Psoas muscle (tissue), 8 donors: ENCODE results near the gene SLC5A5. TPM values are rescaled to one million over a fixed set of nuclear protein-coding genes. Genes with fewer than 3 reads are reported as not detected.

ENCODE experiments used
- ATAC-seq, 4 donors: fragments of 200-7000 bp; cut with Tn5 transposase; one replicate each; pipeline ENCODE4 v1.9.1; 2020; ENCODE audit warnings: moderate library complexity in 3 of 4, mild to moderate bottlenecking in 2 of 4
- DNase-seq, 2 donors: peaks; one replicate each; pipeline ENCODE4 v3.0.0-alpha.2; 2020
- H3K27ac ChIP-seq: fragments of 200-600 bp; one replicate; pipeline ENCODE4 v1.8.0; 2022
- H3K27me3 ChIP-seq, 3 donors: fragments of 200-600 bp in 1 of 3; one replicate each; pipeline versions ENCODE4 v1.6.1 to v1.8.0; 2013 to 2022; ENCODE audit warnings: low read length in 2 of 3, mild to moderate bottlenecking in 2 of 3, moderate library complexity in 1 of 3; ENCODE audit not compliant: insufficient read depth in 3 of 3
- H3K36me3 ChIP-seq, 2 donors: fragments of 200-600 bp in 1 of 2; one replicate each; pipeline versions ENCODE4 v1.6.1 to v1.8.0; 2013 to 2022; ENCODE audit warnings: low read depth in 1 of 2, mild to moderate bottlenecking in 1 of 2, moderate library complexity in 1 of 2; ENCODE audit not compliant: insufficient read depth in 1 of 2
- H3K4me1 ChIP-seq: fragments of 200-600 bp; one replicate; pipeline ENCODE4 v1.8.0; 2022
- H3K4me3 ChIP-seq: fragments of 200-600 bp; one replicate; pipeline ENCODE4 v1.8.0; 2022; ENCODE audit warnings: mild to moderate bottlenecking
- H3K9me3 ChIP-seq: fragments of 200-600 bp; one replicate; pipeline ENCODE4 v1.8.0; 2022
- WGBS, 3 donors: extraction: QIAGEN DNeasy Blood & Tissue Kit; methylation state at CpG; one replicate each; pipeline versions ENCODE4 v1.1.6 to v1.1.7; 2013; 5-methylcytosine and 5-hydroxymethylcytosine counted together
- intact Hi-C, 2 donors: fragments of 100-400 bp; cut with DNase I; formaldehyde crosslinking; loops; one replicate each; pipeline versions ENCODE4 v1.11.0 to v1.14.2; 2022
- polyA plus RNA-seq, 3 donors: library from polyadenylated mRNA; stranded (reverse); fragments of 200-250 nt; gene quantifications; one replicate each; pipeline ENCODE4 v1.2.3, GENCODE V29; 2013
- total RNA-seq, 4 donors: library from RNA; stranded (reverse); fragmentation: NEBNext Ultra II Directional in 2 of 4; extraction: Animal tissue kit (Norgen Biotek cat#: 25700) in 2 of 4; gene quantifications; one replicate each; pipeline versions ENCODE4 v1.2.1 to v1.2.4, GENCODE V29; 2021 to 2023
- TF ChIP-seq, protein P1 (sequence below): fragments of 200-600 bp; IDR thresholded peaks from one replicate; pipeline ENCODE4 v1.8.0; 2022; ENCODE audit warnings: antibody characterized with exemption
- donor health status: healthy with polysubstance abuse.
- donor health status: DM: no; HTN: no; CAD: no; lungs with moderate emphysema.
- donor health status: Bipolar disorder and iron deficiency.
- donor health status: healthy.
- donor health status: DM: yes; HTN: yes; CAD: no.
- donor health status: DM: no; HTN: no; CAD: no.
- donor health status: DM: no; HTN: no; CAD: no.
- donor health status: DM: yes; HTN: yes; CAD: no.

The SLC5A5 gene
- total and polyA plus RNA-seq, 7 donors = not detected

DNA sequence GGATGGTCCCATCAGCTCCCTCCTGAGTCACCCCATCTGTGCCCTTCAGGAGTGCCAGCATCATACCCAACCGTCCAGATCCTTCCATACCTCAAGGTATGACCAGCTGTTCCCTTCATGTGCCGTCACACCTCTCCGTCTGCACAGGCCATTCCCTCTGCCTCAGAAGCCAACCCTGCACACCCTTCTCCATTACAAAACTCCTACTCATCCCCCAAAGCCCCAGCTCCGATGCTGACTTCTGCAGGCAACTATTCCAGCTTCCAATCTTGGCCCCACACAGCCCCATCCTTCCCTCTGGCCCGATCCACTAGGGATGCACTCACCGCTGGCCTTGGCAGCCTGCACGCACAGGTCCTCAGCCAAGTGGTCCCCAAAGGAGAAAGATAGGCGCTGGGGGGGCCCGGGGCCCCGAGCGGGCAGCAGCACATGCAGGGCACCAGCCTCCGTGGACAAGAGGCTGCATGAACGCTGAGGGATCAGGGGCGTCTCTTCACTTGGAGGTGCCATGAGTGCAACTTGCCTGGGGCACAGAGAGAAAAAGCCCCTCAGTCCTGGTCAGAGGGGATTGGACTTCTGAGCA, 27.7 kb upstream of the SLC5A5 start:
- no peak overlapping the region for H3K4me3 ChIP-seq
- ATAC-seq (no peak), DNase-seq (no peak)
- H3K9me3 ChIP-seq = no peaks in the 10 kb centered on the region
- peaks cover 0 to 82% (median 16%) of the 10 kb centered on the region in 3 donors for H3K27me3 ChIP-seq
- WGBS, 3 donors = 69 to 80% (median 77%) methylated on average over 14 of the region's 14 CpGs
- intact Hi-C loops = no loop called here
- TF ChIP-seq, protein P1, sequence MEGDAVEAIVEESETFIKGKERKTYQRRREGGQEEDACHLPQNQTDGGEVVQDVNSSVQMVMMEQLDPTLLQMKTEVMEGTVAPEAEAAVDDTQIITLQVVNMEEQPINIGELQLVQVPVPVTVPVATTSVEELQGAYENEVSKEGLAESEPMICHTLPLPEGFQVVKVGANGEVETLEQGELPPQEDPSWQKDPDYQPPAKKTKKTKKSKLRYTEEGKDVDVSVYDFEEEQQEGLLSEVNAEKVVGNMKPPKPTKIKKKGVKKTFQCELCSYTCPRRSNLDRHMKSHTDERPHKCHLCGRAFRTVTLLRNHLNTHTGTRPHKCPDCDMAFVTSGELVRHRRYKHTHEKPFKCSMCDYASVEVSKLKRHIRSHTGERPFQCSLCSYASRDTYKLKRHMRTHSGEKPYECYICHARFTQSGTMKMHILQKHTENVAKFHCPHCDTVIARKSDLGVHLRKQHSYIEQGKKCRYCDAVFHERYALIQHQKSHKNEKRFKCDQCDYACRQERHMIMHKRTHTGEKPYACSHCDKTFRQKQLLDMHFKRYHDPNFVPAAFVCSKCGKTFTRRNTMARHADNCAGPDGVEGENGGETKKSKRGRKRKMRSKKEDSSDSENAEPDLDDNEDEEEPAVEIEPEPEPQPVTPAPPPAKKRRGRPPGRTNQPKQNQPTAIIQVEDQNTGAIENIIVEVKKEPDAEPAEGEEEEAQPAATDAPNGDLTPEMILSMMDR = no peak
- no peaks in the 10 kb centered on the region for H3K36me3 ChIP-seq
- H3K27ac ChIP-seq = no peak overlapping the region
- no peaks in the 10 kb centered on the region for H3K4me1 ChIP-seq

DNA sequence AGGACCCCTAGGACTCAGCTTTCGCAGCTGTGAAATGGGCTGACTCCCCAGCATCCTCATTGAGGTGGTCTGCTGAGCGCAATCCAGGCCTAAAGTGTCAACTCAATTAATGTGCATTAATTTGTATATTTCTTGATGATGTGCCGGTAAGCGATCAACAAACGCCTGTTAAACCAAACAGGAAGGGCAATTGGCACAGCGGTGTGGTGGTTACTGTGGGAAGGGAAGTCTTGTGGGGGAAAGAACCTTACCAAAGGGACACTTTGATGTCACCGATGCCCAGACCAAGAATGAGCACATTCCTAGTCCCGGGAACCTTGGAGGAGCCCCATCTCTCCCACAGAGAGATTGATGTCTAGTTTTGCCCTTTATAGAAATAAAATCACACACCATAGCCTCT, 25.6 kb upstream of the SLC5A5 start:
- TF ChIP-seq, protein P1 = no peak
- H3K4me1 ChIP-seq = no peaks in the 10 kb centered on the region
- no peak overlapping the region for H3K4me3 ChIP-seq
- DNase-seq (no peak), ATAC-seq (no peak)
- H3K36me3 ChIP-seq = no peaks in the 10 kb centered on the region
- intact Hi-C loops = no loop called here
- H3K27ac ChIP-seq = no peak overlapping the region
- H3K9me3 ChIP-seq = no peaks in the 10 kb centered on the region
- peaks cover 0 to 67% (median 10%) of the 10 kb centered on the region in 3 donors for H3K27me3 ChIP-seq
- 86 to 94% (median 86%) methylated on average over 8 of the region's 8 CpGs for WGBS, 3 donors

DNA sequence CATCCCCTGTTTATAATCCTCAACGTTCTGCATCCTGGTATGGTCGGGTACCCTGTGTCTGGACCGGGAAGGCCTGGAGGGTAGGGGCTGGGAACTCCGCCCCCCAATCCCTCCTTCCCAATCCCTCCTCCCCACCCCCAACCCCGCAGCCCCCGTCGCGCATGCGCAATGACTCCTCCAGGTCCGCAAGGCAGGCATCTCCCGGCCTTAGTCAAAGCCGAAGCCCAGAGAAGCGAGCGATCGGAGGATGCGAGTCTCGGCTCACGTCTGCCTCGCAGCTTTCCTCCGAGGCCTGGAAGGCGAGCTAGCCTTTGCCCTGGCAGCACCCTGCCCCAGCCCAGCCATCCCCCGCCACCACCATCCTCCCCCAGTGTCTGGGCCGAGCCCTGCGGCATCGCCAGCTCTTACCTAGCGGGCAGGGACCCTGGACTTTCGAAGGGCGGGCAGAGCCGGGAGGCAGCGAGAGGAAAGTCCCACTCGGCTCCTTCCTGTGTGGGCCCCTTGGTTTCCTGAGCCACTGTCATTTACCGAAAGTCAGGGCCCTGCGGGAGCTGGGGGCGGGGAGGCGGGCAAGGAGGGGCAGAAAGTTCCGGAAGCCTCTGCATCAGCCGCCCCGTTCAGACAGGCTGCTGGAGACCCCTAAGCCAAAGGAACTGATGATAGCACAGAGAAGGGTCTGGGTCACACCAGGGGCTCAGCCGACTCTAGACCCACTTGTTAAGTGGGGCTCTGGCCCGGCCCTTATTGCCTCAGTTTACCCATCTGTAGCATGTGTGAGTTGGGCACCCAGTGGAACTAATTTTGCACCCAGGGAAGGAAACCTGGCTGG, 24.0 kb upstream of the SLC5A5 start, which contains the start of gene JAK3:
JAK3 (minus strand) TSS at position 445 of the 829 bp plus-strand sequence. CDS start 3,565 bp downstream, outside the sequence.
- Histone ChIP-seq H3K4me3 (peak within 1 kb of the TSS; percentile 56), H3K27ac (peak within 1 kb of the TSS; percentile 41), H3K27me3 (peaks cover 0 to 55% (median 5%) of the 10 kb centered on the region in 3 donors), H3K4me1 (no peaks in the 10 kb centered on the region), H3K36me3 (no peaks in the 10 kb centered on the region), H3K9me3 (no peaks in the 10 kb centered on the region)
- TF ChIP-seq, protein P1 = no peak
- 7 to 9% (median 9%) methylated on average over 37 to 40 of the region's 40 CpGs for WGBS, 3 donors
- ATAC-seq (peak in 2 of 4 donors; percentile 19 to 34), DNase-seq (peak in 1 of 2 donors; percentile 58)
- intact Hi-C loops = no loop called here

DNA sequence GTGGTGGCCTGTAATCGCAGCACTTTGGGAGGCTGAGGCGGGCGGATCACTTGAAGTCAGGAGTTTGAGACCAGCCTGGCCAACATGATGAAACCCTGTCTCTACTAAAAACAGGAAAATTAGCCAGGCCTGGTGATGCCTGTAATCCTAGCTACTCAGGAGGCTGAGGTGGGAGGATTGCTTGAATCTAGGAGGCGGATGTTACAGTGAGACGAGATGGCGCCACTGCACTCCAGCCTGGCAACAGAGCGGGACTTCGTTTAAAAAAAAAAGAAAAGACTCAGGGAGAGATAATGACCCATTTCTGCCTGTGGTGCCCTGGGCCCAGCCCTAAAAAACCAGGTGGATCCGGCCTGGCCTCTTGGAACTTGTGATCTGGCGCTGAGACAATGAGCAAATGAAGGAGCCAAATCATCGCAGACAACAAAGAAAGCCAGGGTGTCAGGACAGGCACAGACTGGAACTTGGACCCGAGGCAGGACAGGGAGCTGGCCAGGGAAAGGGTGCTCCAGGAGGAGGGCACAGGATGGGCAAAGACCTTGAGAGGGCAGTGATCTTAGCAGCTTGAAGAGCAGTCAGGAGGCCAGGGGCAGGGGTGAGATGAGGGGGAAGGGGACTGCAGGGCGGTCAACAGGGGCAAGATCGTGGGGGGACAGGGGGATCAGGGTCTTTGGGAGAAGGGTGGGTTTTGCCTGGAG, 23.0 kb upstream of the SLC5A5 start:
- ATAC-seq (no peak), DNase-seq (no peak)
- intact Hi-C loops = no loop called here
- no peak overlapping the region for H3K27ac ChIP-seq
- H3K36me3 ChIP-seq = no peaks in the 10 kb centered on the region
- no peaks in the 10 kb centered on the region for H3K4me1 ChIP-seq
- no peaks in the 10 kb centered on the region for H3K9me3 ChIP-seq
- 66 to 78% (median 71%) methylated on average over 14 of the region's 14 CpGs for WGBS, 3 donors
- H3K4me3 ChIP-seq = no peak overlapping the region
- TF ChIP-seq, protein P1 = no peak
- peaks cover 0 to 45% (median 5%) of the 10 kb centered on the region in 3 donors for H3K27me3 ChIP-seq
